Activated B cell treated with CpG ODN at 0.5 μM for 24 hours (primary cell): Measurements from ENCODE around the gene ATP1B1. TPM values are rescaled to one million over a fixed set of nuclear protein-coding genes. Genes with fewer than 3 reads are reported as not detected.

ENCODE experiments used
- ATAC-seq: fragments of 200-7000 bp; cut with Tn5 transposase; one replicate; pipeline ENCODE4 v1.10.0; 2021; ENCODE audit warnings: low read depth, mild to moderate bottlenecking, moderate library complexity
- CTCF ChIA-PET: fragments of 350-600 bp; sonication (Branson Sonifier 250); formaldehyde crosslinking; loops from one replicate; lab custom pipeline; 2021; ENCODE audit warnings: antibody characterized with exemption; lab: Charles Lee
- POLR2A ChIA-PET: fragments of 350-600 bp; sonication (Branson Sonifier 250); formaldehyde crosslinking; loops from one replicate; lab custom pipeline; 2021; ENCODE audit warnings: antibody characterized with exemption; lab: Charles Lee
- DNase-seq: peaks from one replicate; pipeline ENCODE4 v3.0.0; 2022
- H3K27ac Mint-ChIP-seq: one replicate; pipeline ENCODE4 v1.8.0; 2020; ENCODE audit warnings: mixed read lengths
- H3K27me3 Mint-ChIP-seq: one replicate; pipeline ENCODE4 v1.8.0; 2021; ENCODE audit warnings: mixed read lengths
- H3K36me3 Mint-ChIP-seq: one replicate; pipeline ENCODE4 v1.8.0; 2021; ENCODE audit warnings: low read depth, mixed read lengths
- H3K4me1 Mint-ChIP-seq: one replicate; pipeline ENCODE4 v1.8.0; 2021; ENCODE audit warnings: mixed read lengths
- H3K4me3 Mint-ChIP-seq: one replicate; pipeline ENCODE4 v1.8.0; 2020; ENCODE audit warnings: mild to moderate bottlenecking, mixed read lengths
- H3K9me3 Mint-ChIP-seq: one replicate; pipeline ENCODE4 v1.8.0; 2020; ENCODE audit warnings: mixed read lengths
- CTCF ChIP-seq: fragments of 200-600 bp; IDR thresholded peaks from one replicate; pipeline ENCODE4 v1.8.0; 2022; ENCODE audit warnings: antibody characterized with exemption, mild to moderate bottlenecking
- intact Hi-C: fragments of 100-400 bp; cut with micrococcal nuclease; formaldehyde crosslinking; loops from one replicate; pipeline ENCODE4 v1.15.1; 2024
- total RNA-seq: library from RNA; stranded (reverse); gene quantifications from 2 replicates; pipeline ENCODE4 v1.2.3, GENCODE V29; 2022

ATP1B1 gene
- total RNA-seq, 1 donor from 2014 or later = 1.6 TPM

- ChIA-PET POLR2A (interaction anchor here (0.7 kb wide), 2 partner anchors 154 to 590 kb away, joined by 3 read pairs; no protein-coding TSS in a partner anchor), CTCF (no interaction called here)
- H3K9me3 Mint-ChIP-seq = no peaks in the 10 kb centered on the region
- H3K27ac Mint-ChIP-seq = no peak overlapping the region
- ATAC-seq (no peak), DNase-seq (no peak)
- peaks cover 18% of the 10 kb centered on the region for H3K4me1 Mint-ChIP-seq
- intact Hi-C loops = loop anchor here (1.0 to 10.0 kb wide), 5 partner anchors 260 to 1172 kb away; partner anchors contain the start of genes DCAF6, KIFAP3, MPC2 and NME7
- no peak for TF ChIP-seq CTCF
- peak overlapping the region; percentile 74 for H3K4me3 Mint-ChIP-seq
- H3K27me3 Mint-ChIP-seq = peaks cover 35% of the 10 kb centered on the region
- no peaks in the 10 kb centered on the region for H3K36me3 Mint-ChIP-seq
Observed at GRCh38 chr1:169106921-169107602, 572 bp downstream of the ATP1B1 start.

GRCh38 chr1:169107603-169108208 is 1.2 kb downstream of the ATP1B1 start:
- CTCF ChIA-PET = no interaction called here
- no peaks in the 10 kb centered on the region for H3K9me3 Mint-ChIP-seq
- intact Hi-C loops = loop anchor here (5.0 to 10.0 kb wide), 3 partner anchors 763 to 1173 kb away; partner anchors contain the start of genes DCAF6, KIFAP3 and MPC2
- ATAC-seq (no peak), DNase-seq (no peak)
- H3K36me3 Mint-ChIP-seq = no peaks in the 10 kb centered on the region
- H3K27ac Mint-ChIP-seq = no peak overlapping the region
- peak overlapping the region; percentile 74 for H3K4me3 Mint-ChIP-seq
- peaks cover 34% of the 10 kb centered on the region for H3K27me3 Mint-ChIP-seq
- no peak for TF ChIP-seq CTCF
- POLR2A ChIA-PET = interaction anchor here (0.7 kb wide), 3 partner anchors 35 to 590 kb away, joined by 3 read pairs; no protein-coding TSS in a partner anchor
- peaks cover 18% of the 10 kb centered on the region for H3K4me1 Mint-ChIP-seq

GRCh38 chr1:169108223-169108622 is 1.7 kb downstream of the ATP1B1 start:
- ChIA-PET POLR2A (interaction anchor here (0.7 kb wide), 1 partner anchor 36 kb away, joined by 3 read pairs; no protein-coding TSS in a partner anchor), CTCF (no interaction called here)
- TF ChIP-seq CTCF = no peak
- peaks cover 18% of the 10 kb centered on the region for H3K4me1 Mint-ChIP-seq
- H3K27ac Mint-ChIP-seq = no peak overlapping the region
- ATAC-seq (no peak), DNase-seq (no peak)
- H3K4me3 Mint-ChIP-seq = peak overlapping the region; percentile 74
- intact Hi-C loops = loop anchor here (5.0 to 10.0 kb wide), 3 partner anchors 763 to 1173 kb away; partner anchors contain the start of genes DCAF6, KIFAP3 and MPC2
- H3K9me3 Mint-ChIP-seq = no peaks in the 10 kb centered on the region
- H3K36me3 Mint-ChIP-seq = no peaks in the 10 kb centered on the region
- peaks cover 34% of the 10 kb centered on the region for H3K27me3 Mint-ChIP-seq

- H3K4me3 Mint-ChIP-seq = no peak overlapping the region
- no peak overlapping the region for H3K27ac Mint-ChIP-seq
- ATAC-seq (no peak), DNase-seq (no peak)
- ChIA-PET CTCF (no interaction called here), POLR2A (no interaction called here)
- H3K4me1 Mint-ChIP-seq = peaks cover 18% of the 10 kb centered on the region
- no peaks in the 10 kb centered on the region for H3K9me3 Mint-ChIP-seq
- no peak for TF ChIP-seq CTCF
- peaks cover 34% of the 10 kb centered on the region for H3K27me3 Mint-ChIP-seq
- no peaks in the 10 kb centered on the region for H3K36me3 Mint-ChIP-seq
- intact Hi-C loops = loop anchor here (5.0 to 10.0 kb wide), 3 partner anchors 764 to 1174 kb away; partner anchors contain the start of genes DCAF6, KIFAP3 and MPC2
Observed at GRCh38 chr1:169108863-169109560, 2.5 kb downstream of the ATP1B1 start.
